UCSD-AML1 (cell line): Measurements from ENCODE around the gene MRNIP.

Experiments used
- DNase-seq: peaks from one replicate; lab custom pipeline; 2025; ENCODE audit not compliant: unreplicated experiment; lab: John Stamatoyannopoulos, UW

The MRNIP gene

GRCh38 chr5:179822444-179822990, 36.1 kb downstream of the MRNIP start:
- no peak for DNase-seq

GRCh38 chr5:179822059-179822432, 36.6 kb downstream of the MRNIP start:
- no peak for DNase-seq

GRCh38 chr5:179821298-179822058, 37.1 kb downstream of the MRNIP start:
- DNase-seq: peak; percentile 88

GRCh38 chr5:179820483-179821297, 37.9 kb downstream of the MRNIP start, which contains the start of gene SQSTM1:
Gene SQSTM1 (plus strand): TSS chr5:179820905. CDS start chr5:179820937, 32 bp downstream.
- DNase-seq: peak; percentile 88

- DNase-seq: no peak
Observed at GRCh38 chr5:179820127-179820482, 38.5 kb downstream of the MRNIP start.

- DNase-seq: peak; percentile 80
Observed at GRCh38 chr5:179819296-179820126, 39.1 kb downstream of the MRNIP start.

- DNase-seq: peak; percentile 93
Observed at GRCh38 chr5:179818746-179819295, 39.8 kb downstream of the MRNIP start.

- DNase-seq: no peak
Observed at GRCh38 chr5:179817890-179818745, 40.5 kb downstream of the MRNIP start.

GRCh38 chr5:179817470-179817840, 41.2 kb downstream of the MRNIP start:
- DNase-seq: no peak

GRCh38 chr5:179816796-179817469, 41.7 kb downstream of the MRNIP start:
- DNase-seq: no peak

GRCh38 chr5:179816401-179816795, 42.2 kb downstream of the MRNIP start:
- DNase-seq: no peak

- no peak for DNase-seq
Observed at GRCh38 chr5:179815491-179816249, 42.9 kb downstream of the MRNIP start.

- no peak for DNase-seq
Observed at GRCh38 chr5:179814090-179814489, 44.5 kb downstream of the MRNIP start.

- DNase-seq: no peak
Observed at GRCh38 chr5:179812997-179813607, 45.5 kb downstream of the MRNIP start.

GRCh38 chr5:179812135-179812825, 46.3 kb downstream of the MRNIP start:
- DNase-seq: no peak

- DNase-seq: peak; percentile 81
Observed at GRCh38 chr5:179806250-179807048, 52.2 kb downstream of the MRNIP start, which contains the start of gene MGAT4B. Gene MGAT4B (minus strand): TSS chr5:179806866. CDS start chr5:179806583, 283 bp downstream.
